ENCODE measurements around the gene NT5C3A. TPM values are rescaled to one million over a fixed set of nuclear protein-coding genes. Genes with fewer than 3 reads are reported as not detected.

Gene NT5C3A
- total and polyA plus RNA-seq, 2 of the 13 experiments (the other 11 are each of a cell fraction or from before 2014, with no cell fraction given): 16.9 to 34.0 TPM

DNA sequence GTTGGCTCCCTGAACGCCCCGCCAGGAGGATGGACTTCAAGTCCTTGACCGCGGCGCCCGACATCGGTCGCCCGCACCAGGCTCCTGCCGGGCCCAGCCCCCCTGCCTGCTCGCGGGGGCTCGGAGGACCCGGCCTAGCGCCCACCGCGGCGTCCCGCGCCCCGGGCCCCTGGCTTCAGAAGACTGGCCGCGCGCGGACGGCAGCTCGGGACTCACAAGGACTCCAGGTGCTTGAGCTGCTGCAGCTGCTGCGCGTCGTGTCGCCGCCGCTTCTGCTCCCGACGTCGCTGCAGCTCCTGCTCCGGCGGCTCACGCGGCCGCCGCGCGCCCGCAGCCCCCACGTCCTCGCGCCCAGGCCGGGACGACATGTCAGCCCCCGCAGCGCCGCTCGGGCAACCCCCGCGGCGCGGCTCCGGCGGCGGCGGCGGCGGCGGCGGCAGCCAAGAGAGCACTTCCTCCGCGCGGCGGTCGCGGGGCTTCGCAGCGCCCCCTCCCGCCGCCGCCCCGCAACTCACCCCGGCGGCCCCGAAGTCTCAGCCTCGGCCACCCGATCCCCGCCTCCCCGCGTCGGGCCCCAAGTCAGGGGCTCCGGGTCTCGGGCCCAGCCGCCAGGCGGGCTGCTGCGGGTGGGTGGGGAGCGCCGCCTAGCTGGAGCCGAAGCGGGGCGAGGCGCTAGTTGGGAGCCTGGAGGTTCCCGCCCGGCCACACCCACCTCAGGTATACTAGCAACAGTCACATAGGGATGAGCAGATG, 46.6 kb upstream of the NT5C3A start, which contains the start of gene RP9 (continued):
- TF ChIP-seq, protein P1, sequence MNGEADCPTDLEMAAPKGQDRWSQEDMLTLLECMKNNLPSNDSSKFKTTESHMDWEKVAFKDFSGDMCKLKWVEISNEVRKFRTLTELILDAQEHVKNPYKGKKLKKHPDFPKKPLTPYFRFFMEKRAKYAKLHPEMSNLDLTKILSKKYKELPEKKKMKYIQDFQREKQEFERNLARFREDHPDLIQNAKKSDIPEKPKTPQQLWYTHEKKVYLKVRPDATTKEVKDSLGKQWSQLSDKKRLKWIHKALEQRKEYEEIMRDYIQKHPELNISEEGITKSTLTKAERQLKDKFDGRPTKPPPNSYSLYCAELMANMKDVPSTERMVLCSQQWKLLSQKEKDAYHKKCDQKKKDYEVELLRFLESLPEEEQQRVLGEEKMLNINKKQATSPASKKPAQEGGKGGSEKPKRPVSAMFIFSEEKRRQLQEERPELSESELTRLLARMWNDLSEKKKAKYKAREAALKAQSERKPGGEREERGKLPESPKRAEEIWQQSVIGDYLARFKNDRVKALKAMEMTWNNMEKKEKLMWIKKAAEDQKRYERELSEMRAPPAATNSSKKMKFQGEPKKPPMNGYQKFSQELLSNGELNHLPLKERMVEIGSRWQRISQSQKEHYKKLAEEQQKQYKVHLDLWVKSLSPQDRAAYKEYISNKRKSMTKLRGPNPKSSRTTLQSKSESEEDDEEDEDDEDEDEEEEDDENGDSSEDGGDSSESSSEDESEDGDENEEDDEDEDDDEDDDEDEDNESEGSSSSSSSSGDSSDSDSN (CRISPR knock-in tag; IDR thresholded peaks at IDR 0.05): peak; percentile 87
- TF ChIP-seq NKX3-1 (CRISPR knock-in tag; IDR thresholded peaks at IDR 0.05): peak; percentile 30; the same call in 1 of the 2 replicates
- TF ChIP-seq ZSCAN20 (CRISPR knock-in tag; IDR thresholded peaks at IDR 0.05; ENCODE audit: borderline replicate concordance): no peak
- TF ChIP-seq HHEX (CRISPR knock-in tag; IDR thresholded peaks at IDR 0.05): no peak
- TF ChIP-seq, protein P2, sequence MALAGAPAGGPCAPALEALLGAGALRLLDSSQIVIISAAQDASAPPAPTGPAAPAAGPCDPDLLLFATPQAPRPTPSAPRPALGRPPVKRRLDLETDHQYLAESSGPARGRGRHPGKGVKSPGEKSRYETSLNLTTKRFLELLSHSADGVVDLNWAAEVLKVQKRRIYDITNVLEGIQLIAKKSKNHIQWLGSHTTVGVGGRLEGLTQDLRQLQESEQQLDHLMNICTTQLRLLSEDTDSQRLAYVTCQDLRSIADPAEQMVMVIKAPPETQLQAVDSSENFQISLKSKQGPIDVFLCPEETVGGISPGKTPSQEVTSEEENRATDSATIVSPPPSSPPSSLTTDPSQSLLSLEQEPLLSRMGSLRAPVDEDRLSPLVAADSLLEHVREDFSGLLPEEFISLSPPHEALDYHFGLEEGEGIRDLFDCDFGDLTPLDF (CRISPR knock-in tag; IDR thresholded peaks at IDR 0.05): 0 out of 2 replicates have a peak, but pooled peaks have one; percentile 44
- no peak for TF ChIP-seq LCORL (IDR thresholded peaks at IDR 0.05)
- peak; percentile 55; the same call in 1 of the 2 replicates for TF ChIP-seq LCORL (CRISPR knock-in tag; IDR thresholded peaks at IDR 0.05)
- TF ChIP-seq HNRNPLL (IDR thresholded peaks at IDR 0.05; ENCODE audit: low read depth, low read length, poor library complexity, severe bottlenecking): peak; percentile 23
- peak; percentile 29; the same call in 1 of the 2 replicates for TF ChIP-seq RFXAP (CRISPR knock-in tag; IDR thresholded peaks at IDR 0.05; ENCODE audit: borderline replicate concordance)
- no peak for TF ChIP-seq SP1 (IDR thresholded peaks at IDR 0.05)
- TF ChIP-seq SP1 (CRISPR knock-in tag; IDR thresholded peaks at IDR 0.05): no peak
- TF ChIP-seq YY1 (IDR thresholded peaks at IDR 0.05; ENCODE audit: insufficient read depth, insufficient replicate concordance, low read depth, low read length): peak; percentile 84
- TF ChIP-seq SALL2 (CRISPR knock-in tag; IDR thresholded peaks at IDR 0.05): 0 out of 2 replicates have a peak, but pooled peaks have one; percentile 62
- no peak for TF ChIP-seq ZNF607 (CRISPR knock-in tag; IDR thresholded peaks at IDR 0.05; ENCODE audit: borderline replicate concordance)
- peak; percentile 82 for TF ChIP-seq GABPA (IDR thresholded peaks at IDR 0.05; ENCODE audit: low read depth, low read length)
- peak; percentile 67 for TF ChIP-seq GABPA (CRISPR knock-in tag; IDR thresholded peaks at IDR 0.05; ENCODE audit: low read depth)
- peak; percentile 66; the same call in 1 of the 2 replicates for TF ChIP-seq GATAD1 (CRISPR knock-in tag; IDR thresholded peaks at IDR 0.05)
- TF ChIP-seq ZNF790 (CRISPR knock-in tag; IDR thresholded peaks at IDR 0.05; ENCODE audit: borderline replicate concordance): no peak
- TF ChIP-seq ZNF564 (CRISPR knock-in tag; IDR thresholded peaks at IDR 0.05): no peak
- TF ChIP-seq, protein P3, sequence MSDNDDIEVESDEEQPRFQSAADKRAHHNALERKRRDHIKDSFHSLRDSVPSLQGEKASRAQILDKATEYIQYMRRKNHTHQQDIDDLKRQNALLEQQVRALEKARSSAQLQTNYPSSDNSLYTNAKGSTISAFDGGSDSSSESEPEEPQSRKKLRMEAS (IDR thresholded peaks at IDR 0.05): peak; percentile 81; the same call in 1 of the 2 replicates
- TF ChIP-seq, protein P4, sequence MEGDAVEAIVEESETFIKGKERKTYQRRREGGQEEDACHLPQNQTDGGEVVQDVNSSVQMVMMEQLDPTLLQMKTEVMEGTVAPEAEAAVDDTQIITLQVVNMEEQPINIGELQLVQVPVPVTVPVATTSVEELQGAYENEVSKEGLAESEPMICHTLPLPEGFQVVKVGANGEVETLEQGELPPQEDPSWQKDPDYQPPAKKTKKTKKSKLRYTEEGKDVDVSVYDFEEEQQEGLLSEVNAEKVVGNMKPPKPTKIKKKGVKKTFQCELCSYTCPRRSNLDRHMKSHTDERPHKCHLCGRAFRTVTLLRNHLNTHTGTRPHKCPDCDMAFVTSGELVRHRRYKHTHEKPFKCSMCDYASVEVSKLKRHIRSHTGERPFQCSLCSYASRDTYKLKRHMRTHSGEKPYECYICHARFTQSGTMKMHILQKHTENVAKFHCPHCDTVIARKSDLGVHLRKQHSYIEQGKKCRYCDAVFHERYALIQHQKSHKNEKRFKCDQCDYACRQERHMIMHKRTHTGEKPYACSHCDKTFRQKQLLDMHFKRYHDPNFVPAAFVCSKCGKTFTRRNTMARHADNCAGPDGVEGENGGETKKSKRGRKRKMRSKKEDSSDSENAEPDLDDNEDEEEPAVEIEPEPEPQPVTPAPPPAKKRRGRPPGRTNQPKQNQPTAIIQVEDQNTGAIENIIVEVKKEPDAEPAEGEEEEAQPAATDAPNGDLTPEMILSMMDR (CRISPR knock-in tag; IDR thresholded peaks at IDR 0.05): peak; percentile 76
- no peak for TF ChIP-seq IRF2 (CRISPR knock-in tag; IDR thresholded peaks at IDR 0.05)
- TF ChIP-seq SMYD3 (CRISPR knock-in tag; IDR thresholded peaks at IDR 0.05): peak; percentile 36; the same call in 1 of the 2 replicates
- peak; percentile 90 for TF ChIP-seq ZFY (CRISPR knock-in tag; IDR thresholded peaks at IDR 0.05)
- peak; percentile 38; the same call in 1 of the 2 replicates for TF ChIP-seq REPIN1 (CRISPR knock-in tag; IDR thresholded peaks at IDR 0.05; ENCODE audit: borderline replicate concordance, low read depth)
- TF ChIP-seq, protein P5, sequence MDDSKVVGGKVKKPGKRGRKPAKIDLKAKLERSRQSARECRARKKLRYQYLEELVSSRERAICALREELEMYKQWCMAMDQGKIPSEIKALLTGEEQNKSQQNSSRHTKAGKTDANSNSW (CRISPR knock-in tag; IDR thresholded peaks at IDR 0.05; ENCODE audit: borderline replicate concordance): no peak

Data from HepG2 (cell line).